Ishikawa (cell line): ENCODE results near the gene TNFRSF18.

Experiments
- CEBPB ChIP-seq: IDR thresholded peaks from 2 replicates; pipeline ENCODE4 v1.6.1; 2012
- CREB1 ChIP-seq: IDR thresholded peaks from 2 replicates; pipeline ENCODE4 v1.6.1; 2012; ENCODE audit warnings: low read depth
- EGR1 ChIP-seq: IDR thresholded peaks from 2 replicates; pipeline ENCODE4 v1.6.1; 2012
- EP300 ChIP-seq: IDR thresholded peaks from 2 replicates; pipeline ENCODE4 v1.6.1; 2012; ENCODE audit warnings: borderline replicate concordance
- FOXM1 ChIP-seq: IDR thresholded peaks from 2 replicates; pipeline ENCODE4 v1.6.1; 2012; ENCODE audit warnings: low read depth, borderline replicate concordance
- MAX ChIP-seq: IDR thresholded peaks from 2 replicates; pipeline ENCODE4 v1.6.1; 2012
- NFIC ChIP-seq: IDR thresholded peaks from 2 replicates; pipeline ENCODE4 v1.6.1; 2012
- RAD21 ChIP-seq: IDR thresholded peaks from 2 replicates; pipeline ENCODE4 v1.6.1; 2012; ENCODE audit warnings: low read depth
- REST ChIP-seq: IDR thresholded peaks from 2 replicates; pipeline ENCODE4 v1.6.1; 2012; ENCODE audit warnings: low read depth, mild to moderate bottlenecking
- TAF1 ChIP-seq: IDR thresholded peaks from 2 replicates; pipeline ENCODE4 v1.6.1; 2012; ENCODE audit warnings: low read depth, mild to moderate bottlenecking
- TCF12 ChIP-seq: IDR thresholded peaks from 2 replicates; pipeline ENCODE4 v1.6.1; 2012; ENCODE audit warnings: low read depth
- TEAD4 ChIP-seq: IDR thresholded peaks from 2 replicates; pipeline ENCODE4 v1.6.1; 2012
- USF1 ChIP-seq: IDR thresholded peaks from 2 replicates; pipeline ENCODE4 v1.6.1; 2012
- YY1 ChIP-seq: IDR thresholded peaks from 2 replicates; pipeline ENCODE4 v1.6.1; 2012; ENCODE audit warnings: low read depth
- ZBTB7A ChIP-seq: IDR thresholded peaks from 2 replicates; pipeline ENCODE4 v1.6.1; 2012; ENCODE audit warnings: low read depth

TNFRSF18 gene

GRCh38 chr1:1232208-1232795, 25.9 kb upstream of the TNFRSF18 start, which contains the start of gene B3GALT6:
B3GALT6 (plus strand) TSS chr1:1232237; CDS start chr1:1232279, 42 bp downstream.
- TF ChIP-seq FOXM1 (no peak), CEBPB (no peak), RAD21 (no peak), EP300 (no peak), MAX (peak; percentile 90), USF1 (peak; percentile 41)

GRCh38 chr1:1231400-1232207, 25.2 kb upstream of the TNFRSF18 start, which contains the start of gene SDF4:
SDF4 (minus strand) TSS chr1:1232001; CDS start chr1:1228772, 3,229 bp downstream.
- TF ChIP-seq CREB1 (no peak), RAD21 (no peak), EGR1 (peak; percentile 95), YY1 (peak; percentile 99), ZBTB7A (no peak), REST (peak; percentile 14; the same call in 1 of the 2 replicates), TAF1 (peak; percentile 97), MAX (no peak), NFIC (no peak), EP300 (no peak), FOXM1 (no peak), TEAD4 (no peak), CEBPB (no peak), USF1 (peak; percentile 98), TCF12 (no peak; the same call in 1 of the 2 replicates)

GRCh38 chr1:1230656-1231399, 24.4 kb upstream of the TNFRSF18 start:
- TF ChIP-seq NFIC (peak; percentile 27; the same call in 1 of the 2 replicates), EGR1 (no peak)

GRCh38 chr1:1229770-1230169, 23.4 kb upstream of the TNFRSF18 start:
- TF ChIP-seq EP300 (no peak), EGR1 (no peak), YY1 (no peak), TEAD4 (no peak), CREB1 (no peak), REST (no peak), USF1 (no peak), FOXM1 (no peak), CEBPB (no peak), ZBTB7A (no peak), MAX (no peak), RAD21 (no peak), TAF1 (no peak), NFIC (no peak), TCF12 (no peak)
